Measurements from ENCODE around the gene ECM1.

Gene ECM1

GRCh38 chr1:150511985-150512660, 4.2 kb downstream of the ECM1 start:
- Histone ChIP-seq H3K4me3 (ENCODE audit: insufficient read depth, low read length, poor library complexity, severe bottlenecking) (no peak overlapping the region), H3K27ac (ENCODE audit: low read depth, low read length) (no peak overlapping the region), H3K27me3 (ENCODE audit: low read length) (no peaks in the 10 kb centered on the region), H3K79me2 (ENCODE audit: insufficient read depth, low read length) (no peaks in the 10 kb centered on the region), H3K9me3 (ENCODE audit: insufficient read depth, low read length) (no peaks in the 10 kb centered on the region), H3K9me2 (replicated peaks; ENCODE audit: insufficient read depth, low read length) (no peaks in the 10 kb centered on the region), H4K20me1 (ENCODE audit: low read depth, low read length) (no peaks in the 10 kb centered on the region), H3K36me3 (ENCODE audit: low read length) (no peaks in the 10 kb centered on the region), H2AFZ (ENCODE audit: low read depth, low read length, severe bottlenecking) (no peak overlapping the region), H3F3A (ENCODE audit: insufficient read depth) (peaks cover 9% of the 10 kb centered on the region; the same call in 1 of the 2 replicates), H3K9ac (ENCODE audit: low read length) (no peak overlapping the region), H3K4me2 (ENCODE audit: low read depth, low read length, poor library complexity, severe bottlenecking) (no peak overlapping the region)
- TF ChIP-seq EZH2phosphoT487 (conservative IDR thresholded peaks at IDR 0.05; ENCODE audit: low read length): no peak
- no peak for TF ChIP-seq CTCF (IDR thresholded peaks at IDR 0.05; ENCODE audit: insufficient read depth, low read length, poor library complexity, severe bottlenecking)

GRCh38 chr1:150512846-150513245, 4.9 kb downstream of the ECM1 start:
- H3K36me3 ChIP-seq (ENCODE audit: low read length): no peaks in the 10 kb centered on the region
- H3K4me2 ChIP-seq (ENCODE audit: low read depth, low read length, poor library complexity, severe bottlenecking): no peak overlapping the region
- H4K20me1 ChIP-seq (ENCODE audit: low read depth, low read length): no peaks in the 10 kb centered on the region
- no peak overlapping the region for H3K27ac ChIP-seq (ENCODE audit: low read depth, low read length)
- H3K79me2 ChIP-seq (ENCODE audit: insufficient read depth, low read length): no peaks in the 10 kb centered on the region
- no peaks in the 10 kb centered on the region for H3K9me3 ChIP-seq (ENCODE audit: insufficient read depth, low read length)
- no peak overlapping the region for H3K4me3 ChIP-seq (ENCODE audit: insufficient read depth, low read length, poor library complexity, severe bottlenecking)
- peaks cover 9% of the 10 kb centered on the region; the same call in 1 of the 2 replicates for H3F3A ChIP-seq (ENCODE audit: insufficient read depth)
- no peak for TF ChIP-seq EZH2phosphoT487 (conservative IDR thresholded peaks at IDR 0.05; ENCODE audit: low read length)
- TF ChIP-seq CTCF (IDR thresholded peaks at IDR 0.05; ENCODE audit: insufficient read depth, low read length, poor library complexity, severe bottlenecking): no peak
- H3K27me3 ChIP-seq (ENCODE audit: low read length): no peaks in the 10 kb centered on the region
- no peak overlapping the region for H2AFZ ChIP-seq (ENCODE audit: low read depth, low read length, severe bottlenecking)
- H3K9ac ChIP-seq (ENCODE audit: low read length): no peak overlapping the region
- H3K9me2 ChIP-seq (replicated peaks; ENCODE audit: insufficient read depth, low read length): no peaks in the 10 kb centered on the region

GRCh38 chr1:150513351-150513791, 5.5 kb downstream of the ECM1 start:
- no peaks in the 10 kb centered on the region for H3K79me2 ChIP-seq (ENCODE audit: insufficient read depth, low read length)

More at GRCh38 chr1:150513351-150513791, 5.5 kb downstream of the ECM1 start:
- Histone ChIP-seq H3K27me3 (ENCODE audit: low read length) (no peaks in the 10 kb centered on the region), H3K4me2 (ENCODE audit: low read depth, low read length, poor library complexity, severe bottlenecking) (no peak overlapping the region), H2AFZ (ENCODE audit: low read depth, low read length, severe bottlenecking) (no peak overlapping the region), H4K20me1 (ENCODE audit: low read depth, low read length) (no peaks in the 10 kb centered on the region), H3K4me3 (ENCODE audit: insufficient read depth, low read length, poor library complexity, severe bottlenecking) (no peak overlapping the region), H3K9ac (ENCODE audit: low read length) (no peak overlapping the region), H3K9me2 (replicated peaks; ENCODE audit: insufficient read depth, low read length) (no peaks in the 10 kb centered on the region), H3F3A (ENCODE audit: insufficient read depth) (peaks cover 9% of the 10 kb centered on the region; the same call in 1 of the 2 replicates), H3K27ac (ENCODE audit: low read depth, low read length) (no peak overlapping the region), H3K36me3 (ENCODE audit: low read length) (no peaks in the 10 kb centered on the region), H3K9me3 (ENCODE audit: insufficient read depth, low read length) (no peaks in the 10 kb centered on the region)
- TF ChIP-seq CTCF (IDR thresholded peaks at IDR 0.05; ENCODE audit: insufficient read depth, low read length, poor library complexity, severe bottlenecking) (no peak), EZH2phosphoT487 (conservative IDR thresholded peaks at IDR 0.05; ENCODE audit: low read length) (no peak)

Data from SU-DHL-6 (cell line).